ENCODE measurements around the gene TOP2A.

DNA sequence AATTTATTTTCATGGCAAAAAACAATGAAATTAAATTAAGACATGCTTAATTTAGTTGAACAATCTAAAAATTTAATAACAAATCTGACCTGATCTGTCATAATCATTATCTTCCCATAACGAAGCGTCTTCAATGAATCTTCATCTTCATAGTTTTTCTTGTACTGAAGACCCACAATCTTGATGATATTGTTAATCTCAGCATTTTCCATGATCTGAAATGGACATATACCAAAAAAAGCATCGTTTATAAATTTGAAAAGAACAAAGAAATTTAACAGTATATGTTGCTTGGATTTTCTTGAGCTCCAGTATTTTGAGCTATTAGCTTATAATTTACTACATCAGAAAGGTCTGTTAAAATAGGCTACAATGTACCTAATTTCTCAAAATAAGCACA is 10.2 kb downstream of the TOP2A start:
- TF ChIP-seq, protein P1, sequence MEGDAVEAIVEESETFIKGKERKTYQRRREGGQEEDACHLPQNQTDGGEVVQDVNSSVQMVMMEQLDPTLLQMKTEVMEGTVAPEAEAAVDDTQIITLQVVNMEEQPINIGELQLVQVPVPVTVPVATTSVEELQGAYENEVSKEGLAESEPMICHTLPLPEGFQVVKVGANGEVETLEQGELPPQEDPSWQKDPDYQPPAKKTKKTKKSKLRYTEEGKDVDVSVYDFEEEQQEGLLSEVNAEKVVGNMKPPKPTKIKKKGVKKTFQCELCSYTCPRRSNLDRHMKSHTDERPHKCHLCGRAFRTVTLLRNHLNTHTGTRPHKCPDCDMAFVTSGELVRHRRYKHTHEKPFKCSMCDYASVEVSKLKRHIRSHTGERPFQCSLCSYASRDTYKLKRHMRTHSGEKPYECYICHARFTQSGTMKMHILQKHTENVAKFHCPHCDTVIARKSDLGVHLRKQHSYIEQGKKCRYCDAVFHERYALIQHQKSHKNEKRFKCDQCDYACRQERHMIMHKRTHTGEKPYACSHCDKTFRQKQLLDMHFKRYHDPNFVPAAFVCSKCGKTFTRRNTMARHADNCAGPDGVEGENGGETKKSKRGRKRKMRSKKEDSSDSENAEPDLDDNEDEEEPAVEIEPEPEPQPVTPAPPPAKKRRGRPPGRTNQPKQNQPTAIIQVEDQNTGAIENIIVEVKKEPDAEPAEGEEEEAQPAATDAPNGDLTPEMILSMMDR (IDR thresholded peaks at IDR 0.05) = no peak
- TF ChIP-seq ZFX (IDR thresholded peaks at IDR 0.05; ENCODE audit: borderline replicate concordance) = no peak

Measured in 22Rv1 (cell line).